ENCODE measurements around the gene FGF14. TPM values are rescaled to one million over a fixed set of nuclear protein-coding genes. Genes with fewer than 3 reads are reported as not detected.

FGF14 gene
- polyA plus RNA-seq, 1 donor (not counting 4 experiments of a cell fraction or from before 2014, with no cell fraction given) = 0.09 TPM

DNA sequence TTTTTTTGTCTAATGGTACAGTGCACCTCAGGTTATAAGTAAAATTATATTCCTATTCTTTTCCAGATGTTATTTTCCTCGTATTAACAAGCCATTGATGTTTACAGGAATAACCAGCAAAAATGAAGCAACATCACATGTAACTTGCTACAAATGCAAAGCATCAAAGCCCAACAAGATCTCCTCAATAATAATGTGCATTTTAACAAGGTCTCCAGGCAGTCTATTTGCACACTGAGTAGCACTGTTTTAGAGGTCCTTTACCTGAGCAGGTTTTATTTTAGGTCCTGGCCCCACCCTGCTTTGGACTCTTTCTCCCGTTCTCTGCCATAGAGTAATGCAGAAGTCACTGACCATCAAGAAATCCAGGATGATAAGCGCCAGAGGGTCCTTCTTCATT, 298.4 kb downstream of the FGF14 start:
- no peaks in the 10 kb centered on the region for H4K20me1 ChIP-seq (ENCODE audit: control insufficient read depth, extremely low read depth, insufficient read depth, low read length)
- H3K4me2 ChIP-seq (ENCODE audit: control insufficient read depth, extremely low read depth, insufficient read depth, low read depth, low read length) = no peak overlapping the region
- H3K27ac ChIP-seq (ENCODE audit: control insufficient read depth, insufficient read depth, low read length) = no peak overlapping the region
- no peaks in the 10 kb centered on the region for H3K27me3 ChIP-seq (ENCODE audit: control insufficient read depth, extremely low read depth, insufficient read depth, low read length)
- no peak overlapping the region for H2AFZ ChIP-seq (ENCODE audit: control insufficient read depth, low read length)
- no peaks in the 10 kb centered on the region for H3K79me2 ChIP-seq (ENCODE audit: control insufficient read depth, insufficient read depth, low read length)
- DNase-seq (ENCODE audit: low read depth, low spot score) (no peak), FAIRE-seq (no peak)
- H3K4me1 ChIP-seq (ENCODE audit: control insufficient read depth, extremely low read depth, insufficient read depth, low read length) = no peaks in the 10 kb centered on the region
- no peaks in the 10 kb centered on the region for H3K9me1 ChIP-seq (ENCODE audit: control insufficient read depth, extremely low read depth, insufficient read depth, low read length)
- no peaks in the 10 kb centered on the region for H3K36me3 ChIP-seq (ENCODE audit: control insufficient read depth in 2 of 2, extremely low read depth in 1 of 2, insufficient read depth in 2 of 2, low read length in 2 of 2)
- no peak overlapping the region for H3K9ac ChIP-seq (ENCODE audit: control insufficient read depth, extremely low read depth, insufficient read depth, low read length)
- TF ChIP-seq EZH2 (IDR thresholded peaks at IDR 0.05; ENCODE audit: low read length) = no peak
- TF ChIP-seq, protein P1, sequence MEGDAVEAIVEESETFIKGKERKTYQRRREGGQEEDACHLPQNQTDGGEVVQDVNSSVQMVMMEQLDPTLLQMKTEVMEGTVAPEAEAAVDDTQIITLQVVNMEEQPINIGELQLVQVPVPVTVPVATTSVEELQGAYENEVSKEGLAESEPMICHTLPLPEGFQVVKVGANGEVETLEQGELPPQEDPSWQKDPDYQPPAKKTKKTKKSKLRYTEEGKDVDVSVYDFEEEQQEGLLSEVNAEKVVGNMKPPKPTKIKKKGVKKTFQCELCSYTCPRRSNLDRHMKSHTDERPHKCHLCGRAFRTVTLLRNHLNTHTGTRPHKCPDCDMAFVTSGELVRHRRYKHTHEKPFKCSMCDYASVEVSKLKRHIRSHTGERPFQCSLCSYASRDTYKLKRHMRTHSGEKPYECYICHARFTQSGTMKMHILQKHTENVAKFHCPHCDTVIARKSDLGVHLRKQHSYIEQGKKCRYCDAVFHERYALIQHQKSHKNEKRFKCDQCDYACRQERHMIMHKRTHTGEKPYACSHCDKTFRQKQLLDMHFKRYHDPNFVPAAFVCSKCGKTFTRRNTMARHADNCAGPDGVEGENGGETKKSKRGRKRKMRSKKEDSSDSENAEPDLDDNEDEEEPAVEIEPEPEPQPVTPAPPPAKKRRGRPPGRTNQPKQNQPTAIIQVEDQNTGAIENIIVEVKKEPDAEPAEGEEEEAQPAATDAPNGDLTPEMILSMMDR (optimal IDR thresholded peaks at IDR 0.05 in 1 of 3, IDR thresholded peaks at IDR 0.05 in 1 of 3, conservative IDR thresholded peaks at IDR 0.05 in 1 of 3; ENCODE audit: extremely low read depth in 1 of 3, insufficient read depth in 2 of 3, low read length in 3 of 3) = no peak
- no peak overlapping the region for H3K4me3 ChIP-seq (ENCODE audit: control insufficient read depth in 2 of 3, extremely low read depth in 1 of 3, insufficient read depth in 2 of 3, low read depth in 1 of 3, low read length in 3 of 3)
- dilution Hi-C loops (cut with MboI; ENCODE audit: extremely low pct_ligation_motif_present, low sequenced_read_pairs) = no loop called here
- H3K9me3 ChIP-seq (ENCODE audit: control insufficient read depth, low read depth, low read length) = no peaks in the 10 kb centered on the region

- DNase-seq (ENCODE audit: low read depth, low spot score) (no peak), FAIRE-seq (no peak)
- dilution Hi-C loops (cut with MboI; ENCODE audit: extremely low pct_ligation_motif_present, low sequenced_read_pairs) = no loop called here
Observed at GRCh38 chr13:102100234-102100633, 301.6 kb downstream of the FGF14 start.

More at GRCh38 chr13:102100234-102100633, 301.6 kb downstream of the FGF14 start:
- no peaks in the 10 kb centered on the region for H4K20me1 ChIP-seq (ENCODE audit: control insufficient read depth, extremely low read depth, insufficient read depth, low read length)
- H3K79me2 ChIP-seq (ENCODE audit: control insufficient read depth, insufficient read depth, low read length) = no peaks in the 10 kb centered on the region
- H3K36me3 ChIP-seq (ENCODE audit: control insufficient read depth in 2 of 2, extremely low read depth in 1 of 2, insufficient read depth in 2 of 2, low read length in 2 of 2) = no peaks in the 10 kb centered on the region
- H2AFZ ChIP-seq (ENCODE audit: control insufficient read depth, low read length) = no peak overlapping the region
- no peaks in the 10 kb centered on the region for H3K9me1 ChIP-seq (ENCODE audit: control insufficient read depth, extremely low read depth, insufficient read depth, low read length)
- H3K4me2 ChIP-seq (ENCODE audit: control insufficient read depth, extremely low read depth, insufficient read depth, low read depth, low read length) = no peak overlapping the region
- H3K27me3 ChIP-seq (ENCODE audit: control insufficient read depth, extremely low read depth, insufficient read depth, low read length) = no peaks in the 10 kb centered on the region
- no peaks in the 10 kb centered on the region for H3K4me1 ChIP-seq (ENCODE audit: control insufficient read depth, extremely low read depth, insufficient read depth, low read length)
- H3K27ac ChIP-seq (ENCODE audit: control insufficient read depth, insufficient read depth, low read length) = no peak overlapping the region
- H3K4me3 ChIP-seq (ENCODE audit: control insufficient read depth in 2 of 3, extremely low read depth in 1 of 3, insufficient read depth in 2 of 3, low read depth in 1 of 3, low read length in 3 of 3) = no peak overlapping the region
- no peaks in the 10 kb centered on the region for H3K9me3 ChIP-seq (ENCODE audit: control insufficient read depth, low read depth, low read length)
- TF ChIP-seq, protein P1 (optimal IDR thresholded peaks at IDR 0.05 in 1 of 3, IDR thresholded peaks at IDR 0.05 in 1 of 3, conservative IDR thresholded peaks at IDR 0.05 in 1 of 3; ENCODE audit: extremely low read depth in 1 of 3, insufficient read depth in 2 of 3, low read length in 3 of 3) = no peak
- TF ChIP-seq EZH2 (IDR thresholded peaks at IDR 0.05; ENCODE audit: low read length) = no peak
- no peak overlapping the region for H3K9ac ChIP-seq (ENCODE audit: control insufficient read depth, extremely low read depth, insufficient read depth, low read length)

All from keratinocyte (primary cell).